ENCODE data around the gene TOMM22.
"Not testable (repeated sequence)": the region's sequence is repeated elsewhere in the genome, so short reads cannot be mapped to it uniquely, and the experiment has no call there.

TOMM22 gene

GRCh38 chr22:38681582-38682335 is at the start of gene TOMM22:
TOMM22 (plus strand) TSS chr22:38681957; CDS start chr22:38681979, 22 bp downstream.
- DNase-seq: peak; percentile 54

- no peak for DNase-seq
Measured at GRCh38 chr22:38632528-38632927, 49.2 kb upstream of the TOMM22 start.

GRCh38 chr22:38638216-38638615 is 43.5 kb upstream of the TOMM22 start:
- no peak for DNase-seq

- DNase-seq: no peak
Measured at GRCh38 chr22:38638728-38639127, 43.0 kb upstream of the TOMM22 start.

- DNase-seq: no peak
Measured at GRCh38 chr22:38641476-38642040, 40.2 kb upstream of the TOMM22 start.

- DNase-seq: not testable (repeated sequence)
Measured at GRCh38 chr22:38644245-38644644, 37.5 kb upstream of the TOMM22 start.

- DNase-seq: no peak
Measured at GRCh38 chr22:38645430-38645829, 36.3 kb upstream of the TOMM22 start.

GRCh38 chr22:38649841-38650522 is 31.8 kb upstream of the TOMM22 start:
- no peak for DNase-seq

- DNase-seq: no peak
Measured at GRCh38 chr22:38652859-38653258, 28.9 kb upstream of the TOMM22 start.

GRCh38 chr22:38653741-38654140 is 28.0 kb upstream of the TOMM22 start:
- no peak for DNase-seq

GRCh38 chr22:38655519-38656255 is 26.1 kb upstream of the TOMM22 start:
- DNase-seq: no peak

- peak; percentile 52 for DNase-seq
Measured at GRCh38 chr22:38656256-38657044, 25.3 kb upstream of the TOMM22 start, which contains the start of the genes CBY1 and FAM227A. CBY1 (plus strand) TSS chr22:38656638; CDS start chr22:38668055, 11,417 bp downstream. FAM227A (minus strand) TSS chr22:38656392; CDS start chr22:38650168, 6,224 bp downstream.

- DNase-seq: no peak
Measured at GRCh38 chr22:38657045-38657909, 24.5 kb upstream of the TOMM22 start.

- no peak for DNase-seq
Measured at GRCh38 chr22:38674888-38675287, 6.9 kb upstream of the TOMM22 start.

- no peak for DNase-seq
Measured at GRCh38 chr22:38675833-38676232, 5.9 kb upstream of the TOMM22 start.

GRCh38 chr22:38684895-38685294 is 3.1 kb downstream of the TOMM22 start:
- no peak for DNase-seq

GRCh38 chr22:38685761-38686160 is 4.0 kb downstream of the TOMM22 start:
- no peak for DNase-seq

GRCh38 chr22:38689651-38690050 is 7.9 kb downstream of the TOMM22 start:
- DNase-seq: no peak

GRCh38 chr22:38694049-38694448 is 12.3 kb downstream of the TOMM22 start:
- no peak for DNase-seq

- DNase-seq: no peak
Measured at GRCh38 chr22:38694940-38695339, 13.2 kb downstream of the TOMM22 start.
